ENCODE results near the gene ZNF699.
"Not testable (repeated sequence)": the region's sequence is repeated elsewhere in the genome, so short reads cannot be mapped to it uniquely, and the experiment has no call there.

ZNF699 gene

GRCh38 chr19:9283485-9283884, 26.2 kb downstream of the ZNF699 start:
- not testable (repeated sequence) for DNase-seq

- DNase-seq, result no peak
Measured at GRCh38 chr19:9251236-9251635, 58.4 kb downstream of the ZNF699 start.

- no peak for DNase-seq
Measured at GRCh38 chr19:9250630-9251029, 59.0 kb downstream of the ZNF699 start, which contains the start of gene OR7E24. Gene OR7E24 (plus strand): TSS chr19:9250930. CDS start chr19:9251044, 114 bp downstream.

Measured in NCI-H1417 (cell line).